ENCODE results near the gene NUDT14.

NUDT14 gene

GRCh38 chr14:105213361-105213760 lies 32.2 kb upstream of the NUDT14 start:
- TF ChIP-seq SNAI2 (CRISPR knock-in tag; IDR thresholded peaks at IDR 0.05), result no peak
- TF ChIP-seq GLIS3 (CRISPR knock-in tag; IDR thresholded peaks at IDR 0.05), result no peak
- TF ChIP-seq, protein P1, sequence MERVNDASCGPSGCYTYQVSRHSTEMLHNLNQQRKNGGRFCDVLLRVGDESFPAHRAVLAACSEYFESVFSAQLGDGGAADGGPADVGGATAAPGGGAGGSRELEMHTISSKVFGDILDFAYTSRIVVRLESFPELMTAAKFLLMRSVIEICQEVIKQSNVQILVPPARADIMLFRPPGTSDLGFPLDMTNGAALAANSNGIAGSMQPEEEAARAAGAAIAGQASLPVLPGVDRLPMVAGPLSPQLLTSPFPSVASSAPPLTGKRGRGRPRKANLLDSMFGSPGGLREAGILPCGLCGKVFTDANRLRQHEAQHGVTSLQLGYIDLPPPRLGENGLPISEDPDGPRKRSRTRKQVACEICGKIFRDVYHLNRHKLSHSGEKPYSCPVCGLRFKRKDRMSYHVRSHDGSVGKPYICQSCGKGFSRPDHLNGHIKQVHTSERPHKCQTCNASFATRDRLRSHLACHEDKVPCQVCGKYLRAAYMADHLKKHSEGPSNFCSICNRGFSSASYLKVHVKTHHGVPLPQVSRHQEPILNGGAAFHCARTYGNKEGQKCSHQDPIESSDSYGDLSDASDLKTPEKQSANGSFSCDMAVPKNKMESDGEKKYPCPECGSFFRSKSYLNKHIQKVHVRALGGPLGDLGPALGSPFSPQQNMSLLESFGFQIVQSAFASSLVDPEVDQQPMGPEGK (CRISPR knock-in tag; IDR thresholded peaks at IDR 0.05; ENCODE audit: borderline replicate concordance), result no peak
- no peak for TF ChIP-seq BACH2 (CRISPR knock-in tag; IDR thresholded peaks at IDR 0.05; ENCODE audit: borderline replicate concordance)
- TF ChIP-seq ZNF565 (CRISPR knock-in tag; conservative IDR thresholded peaks at IDR 0.05; ENCODE audit: low read depth), result no peak
- TF ChIP-seq OSR1 (CRISPR knock-in tag; IDR thresholded peaks at IDR 0.05), result no peak
- TF ChIP-seq TOX (CRISPR knock-in tag; IDR thresholded peaks at IDR 0.05; ENCODE audit: borderline replicate concordance), result no peak
- TF ChIP-seq RARB (CRISPR knock-in tag; IDR thresholded peaks at IDR 0.05), result no peak
- TF ChIP-seq CSDC2 (CRISPR knock-in tag; IDR thresholded peaks at IDR 0.05), result no peak
- TF ChIP-seq CSRNP3 (CRISPR knock-in tag; IDR thresholded peaks at IDR 0.05), result no peak
- no peak for ATAC-seq

DNA sequence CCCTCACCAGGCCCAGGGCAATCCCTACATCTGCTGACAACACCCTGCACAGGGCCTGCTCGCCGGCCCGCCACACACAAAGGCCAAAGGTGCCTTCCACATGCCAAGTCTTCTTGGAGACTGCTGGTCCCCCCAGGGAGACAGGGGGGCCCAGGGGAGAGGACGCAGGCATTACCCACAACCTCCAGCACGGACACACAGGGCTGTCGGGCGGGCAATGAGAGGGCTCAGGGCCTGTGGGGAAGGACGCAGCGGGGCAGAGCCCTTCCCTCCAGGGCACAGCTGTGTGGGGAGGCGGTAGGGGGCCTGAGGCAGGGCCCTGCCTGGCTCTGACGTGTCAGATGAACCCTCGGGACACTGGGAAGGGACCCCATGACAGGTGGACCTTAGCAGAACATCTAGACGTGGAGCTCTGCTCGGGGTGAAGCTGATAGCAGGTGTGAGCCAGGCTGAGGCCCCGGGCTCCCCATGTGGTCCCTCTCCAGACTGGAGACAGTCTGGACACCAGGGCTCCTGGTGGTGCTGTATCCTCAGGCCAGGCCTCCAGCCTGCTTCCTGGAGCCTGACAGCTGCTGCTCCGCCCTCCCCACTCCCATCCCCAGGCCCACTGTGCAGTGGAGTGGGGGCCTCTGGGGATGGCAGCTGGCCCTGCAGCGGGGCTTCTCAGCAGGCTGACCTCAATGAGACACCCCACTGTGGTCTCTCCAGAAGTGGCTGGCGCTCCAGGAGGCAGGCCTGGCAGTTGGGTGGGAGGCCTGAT lies 31.6 kb upstream of the NUDT14 start:
- TF ChIP-seq BACH2 (CRISPR knock-in tag; IDR thresholded peaks at IDR 0.05; ENCODE audit: borderline replicate concordance), result no peak
- TF ChIP-seq, protein P2, sequence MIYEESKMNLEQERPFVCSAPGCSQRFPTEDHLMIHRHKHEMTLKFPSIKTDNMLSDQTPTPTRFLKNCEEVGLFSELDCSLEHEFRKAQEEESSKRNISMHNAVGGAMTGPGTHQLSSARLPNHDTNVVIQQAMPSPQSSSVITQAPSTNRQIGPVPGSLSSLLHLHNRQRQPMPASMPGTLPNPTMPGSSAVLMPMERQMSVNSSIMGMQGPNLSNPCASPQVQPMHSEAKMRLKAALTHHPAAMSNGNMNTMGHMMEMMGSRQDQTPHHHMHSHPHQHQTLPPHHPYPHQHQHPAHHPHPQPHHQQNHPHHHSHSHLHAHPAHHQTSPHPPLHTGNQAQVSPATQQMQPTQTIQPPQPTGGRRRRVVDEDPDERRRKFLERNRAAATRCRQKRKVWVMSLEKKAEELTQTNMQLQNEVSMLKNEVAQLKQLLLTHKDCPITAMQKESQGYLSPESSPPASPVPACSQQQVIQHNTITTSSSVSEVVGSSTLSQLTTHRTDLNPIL (CRISPR knock-in tag; IDR thresholded peaks at IDR 0.05; ENCODE audit: low read depth), result no peak
- no peak for TF ChIP-seq ZFP3 (CRISPR knock-in tag; IDR thresholded peaks at IDR 0.05)
- no peak for ATAC-seq

GRCh38 chr14:105211758-105212089 lies 30.6 kb upstream of the NUDT14 start:
- no peak for ATAC-seq
- TF ChIP-seq ZFP30 (CRISPR knock-in tag; IDR thresholded peaks at IDR 0.05), result no peak
- TF ChIP-seq ESRRG (CRISPR knock-in tag; IDR thresholded peaks at IDR 0.05), result no peak
- TF ChIP-seq BACH2 (CRISPR knock-in tag; IDR thresholded peaks at IDR 0.05; ENCODE audit: borderline replicate concordance), result no peak
- no peak for TF ChIP-seq TCF4 (CRISPR knock-in tag; IDR thresholded peaks at IDR 0.05; ENCODE audit: borderline replicate concordance)
- no peak for TF ChIP-seq ZNF70 (CRISPR knock-in tag; IDR thresholded peaks at IDR 0.05)
- no peak for TF ChIP-seq TOX (CRISPR knock-in tag; IDR thresholded peaks at IDR 0.05; ENCODE audit: borderline replicate concordance)

DNA sequence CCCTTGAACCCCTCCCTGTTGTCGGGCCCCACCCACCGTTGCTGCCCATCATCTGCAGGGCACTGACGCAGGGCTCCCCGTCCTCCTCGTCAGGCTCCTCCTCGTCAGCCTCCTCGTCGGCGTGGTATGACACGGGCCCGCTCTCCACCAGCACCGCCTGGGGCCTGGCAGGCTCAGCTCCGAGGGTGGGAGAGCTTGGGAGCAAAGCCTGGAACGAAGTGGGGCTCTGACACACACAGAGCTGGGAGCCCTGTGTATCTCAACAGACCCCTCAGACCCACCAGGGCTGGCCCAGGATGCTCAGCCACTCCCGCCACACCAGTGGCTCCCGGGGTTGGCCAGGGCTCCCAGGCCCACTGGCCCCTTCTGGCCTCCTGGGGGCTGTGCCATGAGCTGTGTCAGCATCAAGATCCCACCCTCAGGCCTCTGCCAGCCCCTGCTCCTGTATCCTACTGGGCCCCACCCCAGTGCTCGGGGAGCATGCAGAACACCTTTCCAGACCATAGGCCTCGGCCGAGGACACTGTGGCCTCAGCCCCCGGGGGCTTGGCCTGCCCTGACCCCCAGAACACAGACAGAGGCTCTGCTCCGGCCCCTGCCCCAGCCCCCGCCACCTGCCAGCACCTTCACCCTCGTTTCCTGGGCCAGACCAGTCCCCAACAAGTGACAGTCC lies 30.1 kb upstream of the NUDT14 start:
- TF ChIP-seq GLIS3 (CRISPR knock-in tag; IDR thresholded peaks at IDR 0.05) (no peak), CSDC2 (CRISPR knock-in tag; IDR thresholded peaks at IDR 0.05) (no peak), ZFP3 (CRISPR knock-in tag; IDR thresholded peaks at IDR 0.05) (no peak), ZC3H10 (CRISPR knock-in tag; IDR thresholded peaks at IDR 0.05) (no peak)
- TF ChIP-seq, protein P1 (CRISPR knock-in tag; IDR thresholded peaks at IDR 0.05; ENCODE audit: borderline replicate concordance), result no peak
- TF ChIP-seq, protein P3, sequence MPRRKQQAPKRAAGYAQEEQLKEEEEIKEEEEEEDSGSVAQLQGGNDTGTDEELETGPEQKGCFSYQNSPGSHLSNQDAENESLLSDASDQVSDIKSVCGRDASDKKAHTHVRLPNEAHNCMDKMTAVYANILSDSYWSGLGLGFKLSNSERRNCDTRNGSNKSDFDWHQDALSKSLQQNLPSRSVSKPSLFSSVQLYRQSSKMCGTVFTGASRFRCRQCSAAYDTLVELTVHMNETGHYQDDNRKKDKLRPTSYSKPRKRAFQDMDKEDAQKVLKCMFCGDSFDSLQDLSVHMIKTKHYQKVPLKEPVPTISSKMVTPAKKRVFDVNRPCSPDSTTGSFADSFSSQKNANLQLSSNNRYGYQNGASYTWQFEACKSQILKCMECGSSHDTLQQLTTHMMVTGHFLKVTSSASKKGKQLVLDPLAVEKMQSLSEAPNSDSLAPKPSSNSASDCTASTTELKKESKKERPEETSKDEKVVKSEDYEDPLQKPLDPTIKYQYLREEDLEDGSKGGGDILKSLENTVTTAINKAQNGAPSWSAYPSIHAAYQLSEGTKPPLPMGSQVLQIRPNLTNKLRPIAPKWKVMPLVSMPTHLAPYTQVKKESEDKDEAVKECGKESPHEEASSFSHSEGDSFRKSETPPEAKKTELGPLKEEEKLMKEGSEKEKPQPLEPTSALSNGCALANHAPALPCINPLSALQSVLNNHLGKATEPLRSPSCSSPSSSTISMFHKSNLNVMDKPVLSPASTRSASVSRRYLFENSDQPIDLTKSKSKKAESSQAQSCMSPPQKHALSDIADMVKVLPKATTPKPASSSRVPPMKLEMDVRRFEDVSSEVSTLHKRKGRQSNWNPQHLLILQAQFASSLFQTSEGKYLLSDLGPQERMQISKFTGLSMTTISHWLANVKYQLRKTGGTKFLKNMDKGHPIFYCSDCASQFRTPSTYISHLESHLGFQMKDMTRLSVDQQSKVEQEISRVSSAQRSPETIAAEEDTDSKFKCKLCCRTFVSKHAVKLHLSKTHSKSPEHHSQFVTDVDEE (CRISPR knock-in tag; IDR thresholded peaks at IDR 0.05), result no peak
- TF ChIP-seq, protein P2 (CRISPR knock-in tag; IDR thresholded peaks at IDR 0.05; ENCODE audit: low read depth), result no peak
- no peak for ATAC-seq
